Lower leg skin (tissue), 3 donors: Measurements from ENCODE around the gene MBOAT2.

Source experiments
- CTCF ChIP-seq, 3 donors: fragments of 450-650 bp; IDR thresholded peaks; one replicate each; pipeline ENCODE4 v1.5.1; 2016; ENCODE audit warnings: antibody characterized with exemption in 3 of 3, mild to moderate bottlenecking in 3 of 3, moderate library complexity in 2 of 3
- POLR2A ChIP-seq, 2 donors: fragments of 450-650 bp; IDR thresholded peaks; one replicate each; pipeline ENCODE4 v1.6.1; 2016 to 2017; ENCODE audit warnings: antibody characterized with exemption in 2 of 2, mild to moderate bottlenecking in 1 of 2, moderate library complexity in 1 of 2

DNA sequence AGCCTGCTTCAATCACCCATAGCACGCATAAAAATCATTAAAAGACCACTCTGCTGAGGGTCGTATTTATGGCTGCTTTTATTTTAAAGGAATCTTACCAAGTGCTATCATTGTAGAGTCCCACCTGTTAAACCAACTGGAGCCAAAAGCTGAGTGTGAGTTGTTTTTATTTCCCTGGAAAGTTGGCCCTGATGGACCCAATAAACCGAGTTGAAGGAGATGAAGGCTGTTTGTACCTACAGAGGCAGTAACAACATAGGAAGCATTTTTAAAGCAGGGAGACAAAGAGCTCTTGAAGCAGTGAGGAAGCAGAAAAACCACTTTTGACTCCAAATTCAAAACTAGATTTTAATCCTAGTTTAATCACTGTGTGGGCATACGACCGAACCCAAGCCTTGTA is 6.4 kb downstream of the MBOAT2 start:
- no peak for TF ChIP-seq CTCF (IDR thresholded peaks at IDR 0.05)
- TF ChIP-seq POLR2A (IDR thresholded peaks at IDR 0.05): no peak
